ENCODE measurements around the gene ENAM.

ENAM gene

GRCh38 chr4:70591955-70592582 lies 36.5 kb upstream of the ENAM start, which contains the start of gene AMBN:
TSS of gene AMBN (plus strand) at chr4:70592256. CDS start at chr4:70592359, 103 bp downstream.
- no peak for DNase-seq
- no peaks in the 10 kb centered on the region for H3K36me3 Mint-ChIP-seq (ENCODE audit: low read depth)
- no peak within 1 kb of the TSS for H3K27ac Mint-ChIP-seq
- TF ChIP-seq, protein P1, sequence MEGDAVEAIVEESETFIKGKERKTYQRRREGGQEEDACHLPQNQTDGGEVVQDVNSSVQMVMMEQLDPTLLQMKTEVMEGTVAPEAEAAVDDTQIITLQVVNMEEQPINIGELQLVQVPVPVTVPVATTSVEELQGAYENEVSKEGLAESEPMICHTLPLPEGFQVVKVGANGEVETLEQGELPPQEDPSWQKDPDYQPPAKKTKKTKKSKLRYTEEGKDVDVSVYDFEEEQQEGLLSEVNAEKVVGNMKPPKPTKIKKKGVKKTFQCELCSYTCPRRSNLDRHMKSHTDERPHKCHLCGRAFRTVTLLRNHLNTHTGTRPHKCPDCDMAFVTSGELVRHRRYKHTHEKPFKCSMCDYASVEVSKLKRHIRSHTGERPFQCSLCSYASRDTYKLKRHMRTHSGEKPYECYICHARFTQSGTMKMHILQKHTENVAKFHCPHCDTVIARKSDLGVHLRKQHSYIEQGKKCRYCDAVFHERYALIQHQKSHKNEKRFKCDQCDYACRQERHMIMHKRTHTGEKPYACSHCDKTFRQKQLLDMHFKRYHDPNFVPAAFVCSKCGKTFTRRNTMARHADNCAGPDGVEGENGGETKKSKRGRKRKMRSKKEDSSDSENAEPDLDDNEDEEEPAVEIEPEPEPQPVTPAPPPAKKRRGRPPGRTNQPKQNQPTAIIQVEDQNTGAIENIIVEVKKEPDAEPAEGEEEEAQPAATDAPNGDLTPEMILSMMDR (IDR thresholded peaks at IDR 0.05) = no peak
- H3K27me3 Mint-ChIP-seq (ENCODE audit: low read depth, poor library complexity) = peaks cover 8% of the 10 kb centered on the region
- H3K4me1 Mint-ChIP-seq = peaks cover 5% of the 10 kb centered on the region
- H3K4me3 Mint-ChIP-seq = no peak within 1 kb of the TSS
- no peaks in the 10 kb centered on the region for H3K9me3 Mint-ChIP-seq

- Mint-ChIP-seq H3K36me3 (ENCODE audit: low read depth) (no peaks in the 10 kb centered on the region), H3K27ac (no peak overlapping the region), H3K27me3 (ENCODE audit: low read depth, poor library complexity) (peaks cover 8% of the 10 kb centered on the region), H3K4me3 (no peak overlapping the region), H3K4me1 (peaks cover 5% of the 10 kb centered on the region), H3K9me3 (no peaks in the 10 kb centered on the region)
- DNase-seq = no peak
- TF ChIP-seq, protein P1 (IDR thresholded peaks at IDR 0.05) = no peak
Measured at GRCh38 chr4:70594196-70594595, 34.3 kb upstream of the ENAM start.

- DNase-seq = no peak
- Mint-ChIP-seq H3K27me3 (ENCODE audit: low read depth, poor library complexity) (peaks cover under 1% of the 10 kb centered on the region), H3K36me3 (ENCODE audit: low read depth) (no peaks in the 10 kb centered on the region), H3K27ac (peak overlapping the region; percentile 64), H3K4me1 (peaks cover 13% of the 10 kb centered on the region), H3K4me3 (no peak overlapping the region), H3K9me3 (no peaks in the 10 kb centered on the region)
- TF ChIP-seq, protein P1 (IDR thresholded peaks at IDR 0.05) = no peak
Measured at GRCh38 chr4:70600305-70600704, 28.2 kb upstream of the ENAM start.

DNA sequence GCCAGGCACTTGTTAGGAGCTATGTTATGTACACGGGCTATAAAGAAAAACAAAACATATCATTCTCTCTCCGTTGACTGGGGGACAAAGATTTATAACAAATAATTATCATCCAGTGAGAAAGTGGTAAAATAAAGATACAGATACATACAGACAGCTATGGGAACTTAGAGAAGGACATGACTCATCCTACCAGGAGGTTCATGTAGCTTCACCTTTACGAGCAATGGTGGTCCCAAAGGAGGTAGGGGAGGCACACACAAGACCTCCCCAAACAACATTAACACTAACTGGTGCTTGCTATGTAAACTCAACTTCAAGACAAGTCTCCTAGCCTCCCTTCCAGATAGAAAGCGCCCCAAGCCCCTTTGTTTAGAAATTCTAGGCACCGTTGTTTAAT lies 27.6 kb upstream of the ENAM start:
- H3K4me3 Mint-ChIP-seq = no peak overlapping the region
- DNase-seq = no peak
- TF ChIP-seq, protein P1 (IDR thresholded peaks at IDR 0.05) = no peak
- H3K9me3 Mint-ChIP-seq = no peaks in the 10 kb centered on the region
- H3K4me1 Mint-ChIP-seq = peaks cover 13% of the 10 kb centered on the region
- H3K27me3 Mint-ChIP-seq (ENCODE audit: low read depth, poor library complexity) = no peaks in the 10 kb centered on the region
- no peaks in the 10 kb centered on the region for H3K36me3 Mint-ChIP-seq (ENCODE audit: low read depth)
- no peak overlapping the region for H3K27ac Mint-ChIP-seq

- Mint-ChIP-seq H3K9me3 (no peaks in the 10 kb centered on the region), H3K4me1 (peaks cover 13% of the 10 kb centered on the region), H3K27ac (no peak overlapping the region), H3K36me3 (ENCODE audit: low read depth) (no peaks in the 10 kb centered on the region), H3K27me3 (ENCODE audit: low read depth, poor library complexity) (no peaks in the 10 kb centered on the region), H3K4me3 (no peak overlapping the region)
- TF ChIP-seq, protein P1 (IDR thresholded peaks at IDR 0.05) = peak; percentile 78
- peak; percentile 67 for DNase-seq
Measured at GRCh38 chr4:70601422-70602039, 27.0 kb upstream of the ENAM start.

- Mint-ChIP-seq H3K27me3 (ENCODE audit: low read depth, poor library complexity) (peaks cover 3% of the 10 kb centered on the region), H3K4me1 (peaks cover 13% of the 10 kb centered on the region), H3K27ac (no peak overlapping the region), H3K4me3 (no peak overlapping the region), H3K36me3 (ENCODE audit: low read depth) (no peaks in the 10 kb centered on the region), H3K9me3 (no peaks in the 10 kb centered on the region)
- TF ChIP-seq, protein P1 (IDR thresholded peaks at IDR 0.05) = no peak
- no peak for DNase-seq
Measured at GRCh38 chr4:70603856-70604255, 24.7 kb upstream of the ENAM start.

Measured in nephron progenitor cell (in vitro differentiated cells).